HFFc6 (cell line): ENCODE data around the gene ZNF407. TPM values are rescaled to one million over a fixed set of nuclear protein-coding genes. Genes with fewer than 3 reads are reported as not detected.

Experiments
- DNase-seq: peaks from one replicate; pipeline ENCODE4 v3.0.0-alpha.2; 2018
- H3K27ac Mint-ChIP-seq: 2 replicates; pipeline ENCODE4 v1.8.0; 2020; ENCODE audit warnings: mild to moderate bottlenecking, mixed read lengths
- H3K27me3 Mint-ChIP-seq: 2 replicates; pipeline ENCODE4 v1.8.0; 2021; ENCODE audit warnings: mild to moderate bottlenecking, moderate library complexity, mixed read lengths; ENCODE audit not compliant: insufficient read depth
- H3K36me3 Mint-ChIP-seq: 2 replicates; pipeline ENCODE4 v1.8.0; 2021; ENCODE audit warnings: low read depth, mixed read lengths
- H3K4me1 Mint-ChIP-seq: 2 replicates; pipeline ENCODE4 v1.8.0; 2020; ENCODE audit warnings: low read depth, mixed read lengths
- H3K4me3 Mint-ChIP-seq: 2 replicates; pipeline ENCODE4 v1.8.0; 2020; ENCODE audit warnings: mild to moderate bottlenecking, moderate library complexity, mixed read lengths
- H3K9me3 Mint-ChIP-seq: 2 replicates; pipeline ENCODE4 v1.8.0; 2020; ENCODE audit warnings: mild to moderate bottlenecking, mixed read lengths
- total RNA-seq, 6 experiments: library from RNA; stranded (reverse); fragmentation: NEBNext Ultra II Directional; extraction: Animal tissue kit (Norgen Biotek cat#: 25700); gene quantifications; 2 replicates in 1 of 6; 3 replicates in 5 of 6; pipeline ENCODE4 v1.2.3, GENCODE V29; 2021
- TF ChIP-seq, protein P1 (sequence below): fragments of 200-600 bp; sonication (generic); IDR thresholded peaks from 2 replicates; pipeline ENCODE4 v1.5.0; 2021; ENCODE audit warnings: antibody characterized with exemption, mild to moderate bottlenecking

The ZNF407 gene
- total RNA-seq, 6 experiments from 2014 or later, result 7.9 to 9.7 (median 9.1) TPM

DNA sequence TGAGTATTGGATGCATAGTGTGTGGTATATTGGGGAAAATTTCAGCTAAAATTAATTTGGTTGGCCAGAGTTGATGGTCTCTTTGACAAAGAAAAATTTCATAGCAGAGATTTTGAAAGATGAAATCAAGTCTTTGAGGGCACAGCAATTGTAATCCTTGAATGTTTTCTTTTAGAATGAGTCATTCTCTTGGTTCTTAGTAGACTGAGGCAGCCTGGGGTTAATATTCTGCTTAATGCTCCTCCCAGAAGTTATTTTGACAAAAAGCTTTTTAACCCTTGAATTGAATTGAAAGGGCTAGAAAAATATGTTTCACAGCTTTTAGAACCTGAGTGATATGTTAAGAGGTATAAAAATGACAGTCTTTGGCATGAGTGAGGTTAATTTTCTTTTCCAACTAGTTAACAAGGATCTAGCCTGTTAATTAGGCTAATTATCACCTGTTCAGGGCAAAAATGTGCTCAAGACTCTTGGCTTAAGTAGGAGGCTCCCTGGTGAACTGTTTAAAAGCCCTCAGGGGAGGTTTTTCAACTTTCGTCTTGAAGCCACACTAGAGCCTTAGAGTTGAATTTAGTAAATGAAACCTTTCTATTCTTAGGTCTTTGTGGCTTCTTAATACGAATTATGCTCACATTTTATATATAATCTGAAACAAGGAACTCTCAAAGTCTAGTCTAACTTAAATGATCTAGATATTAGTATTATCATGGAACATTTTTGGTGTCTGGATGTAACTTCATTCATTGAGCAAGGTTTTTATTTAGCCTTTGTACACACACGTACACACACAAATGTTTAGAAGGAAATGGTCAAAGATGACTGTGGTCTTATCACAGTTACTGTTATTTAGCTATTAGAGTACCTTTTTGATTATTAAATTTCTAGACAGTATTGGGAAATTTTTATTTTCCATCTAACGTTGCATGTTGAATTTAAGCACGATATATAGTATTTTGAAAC is 272.5 kb downstream of the ZNF407 start:
- no peak overlapping the region for H3K4me3 Mint-ChIP-seq
- H3K4me1 Mint-ChIP-seq, result peaks cover 13% of the 10 kb centered on the region
- TF ChIP-seq, protein P1, sequence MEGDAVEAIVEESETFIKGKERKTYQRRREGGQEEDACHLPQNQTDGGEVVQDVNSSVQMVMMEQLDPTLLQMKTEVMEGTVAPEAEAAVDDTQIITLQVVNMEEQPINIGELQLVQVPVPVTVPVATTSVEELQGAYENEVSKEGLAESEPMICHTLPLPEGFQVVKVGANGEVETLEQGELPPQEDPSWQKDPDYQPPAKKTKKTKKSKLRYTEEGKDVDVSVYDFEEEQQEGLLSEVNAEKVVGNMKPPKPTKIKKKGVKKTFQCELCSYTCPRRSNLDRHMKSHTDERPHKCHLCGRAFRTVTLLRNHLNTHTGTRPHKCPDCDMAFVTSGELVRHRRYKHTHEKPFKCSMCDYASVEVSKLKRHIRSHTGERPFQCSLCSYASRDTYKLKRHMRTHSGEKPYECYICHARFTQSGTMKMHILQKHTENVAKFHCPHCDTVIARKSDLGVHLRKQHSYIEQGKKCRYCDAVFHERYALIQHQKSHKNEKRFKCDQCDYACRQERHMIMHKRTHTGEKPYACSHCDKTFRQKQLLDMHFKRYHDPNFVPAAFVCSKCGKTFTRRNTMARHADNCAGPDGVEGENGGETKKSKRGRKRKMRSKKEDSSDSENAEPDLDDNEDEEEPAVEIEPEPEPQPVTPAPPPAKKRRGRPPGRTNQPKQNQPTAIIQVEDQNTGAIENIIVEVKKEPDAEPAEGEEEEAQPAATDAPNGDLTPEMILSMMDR, result no peak
- no peaks in the 10 kb centered on the region for H3K27me3 Mint-ChIP-seq
- no peak overlapping the region for H3K27ac Mint-ChIP-seq
- H3K36me3 Mint-ChIP-seq, result no peaks in the 10 kb centered on the region
- no peaks in the 10 kb centered on the region for H3K9me3 Mint-ChIP-seq
- DNase-seq, result no peak

DNA sequence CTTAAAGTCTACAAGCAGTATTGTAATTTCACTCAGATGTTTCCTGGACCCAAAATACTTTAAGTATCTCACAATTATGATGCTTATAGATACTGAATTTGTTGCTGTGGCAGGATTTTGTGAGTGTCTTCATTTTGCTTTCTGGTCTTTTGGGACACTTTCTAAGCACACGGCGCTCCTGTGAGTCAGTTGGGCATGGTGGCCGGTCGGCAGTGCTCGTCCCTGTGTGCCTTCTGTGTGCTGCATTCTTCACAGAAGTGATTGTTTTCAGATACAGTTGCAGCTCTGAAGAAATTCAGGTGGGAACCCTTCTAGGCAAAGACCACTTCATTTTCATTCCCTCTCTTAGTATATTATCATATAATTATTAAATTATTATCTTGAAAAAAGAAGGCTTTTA is 273.3 kb downstream of the ZNF407 start:
- H3K4me1 Mint-ChIP-seq, result peaks cover 13% of the 10 kb centered on the region
- no peaks in the 10 kb centered on the region for H3K9me3 Mint-ChIP-seq
- no peak for DNase-seq
- H3K27me3 Mint-ChIP-seq, result no peaks in the 10 kb centered on the region
- no peak overlapping the region for H3K27ac Mint-ChIP-seq
- no peak overlapping the region for H3K4me3 Mint-ChIP-seq
- no peaks in the 10 kb centered on the region for H3K36me3 Mint-ChIP-seq
- TF ChIP-seq, protein P1, result no peak

DNA sequence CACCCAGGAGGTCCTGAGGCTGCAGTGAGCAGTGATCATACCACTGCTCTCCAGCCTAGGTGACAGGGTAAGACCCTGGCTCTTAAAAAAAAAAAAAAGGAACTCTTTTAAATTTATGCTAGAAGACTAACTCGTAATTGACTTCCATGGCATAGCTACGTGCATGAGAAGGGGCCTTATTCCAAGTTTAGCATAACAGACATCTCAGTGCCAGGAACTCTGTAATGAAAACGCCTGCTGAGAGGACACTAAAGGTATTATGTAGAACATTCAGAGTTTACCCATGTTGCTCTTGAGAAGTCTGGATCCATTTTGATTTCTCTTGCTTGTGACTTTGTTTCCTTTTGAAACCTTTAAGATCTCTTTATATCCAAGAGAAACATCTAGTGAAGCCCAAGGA is 276.0 kb downstream of the ZNF407 start:
- H3K4me1 Mint-ChIP-seq, result peaks cover 13% of the 10 kb centered on the region
- no peaks in the 10 kb centered on the region for H3K36me3 Mint-ChIP-seq
- no peak overlapping the region for H3K27ac Mint-ChIP-seq

DNA sequence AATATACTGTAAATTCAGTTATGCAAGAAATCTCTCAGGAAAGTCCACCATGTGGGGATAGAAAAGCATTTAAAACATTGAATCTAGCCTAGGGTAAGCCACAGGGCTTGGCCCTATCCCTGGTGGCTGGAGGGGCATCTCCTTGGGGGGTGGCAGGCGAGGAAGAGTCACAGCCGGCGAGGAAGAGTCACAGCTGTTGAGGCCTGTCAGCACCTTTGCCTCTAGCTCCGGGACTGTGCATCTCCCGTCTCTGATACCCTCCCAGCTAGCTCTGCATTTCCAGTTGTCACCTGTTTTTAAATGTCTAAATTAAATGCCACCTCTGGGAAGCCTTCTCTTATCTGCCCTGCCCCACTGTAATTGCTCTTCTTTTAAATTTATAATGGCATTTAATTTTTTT is 276.7 kb downstream of the ZNF407 start:
- H3K27me3 Mint-ChIP-seq, result no peaks in the 10 kb centered on the region
- no peak overlapping the region for H3K27ac Mint-ChIP-seq
- no peaks in the 10 kb centered on the region for H3K36me3 Mint-ChIP-seq
- DNase-seq, result no peak
- no peaks in the 10 kb centered on the region for H3K9me3 Mint-ChIP-seq
- H3K4me1 Mint-ChIP-seq, result peaks cover 11% of the 10 kb centered on the region
- H3K4me3 Mint-ChIP-seq, result no peak overlapping the region
- TF ChIP-seq, protein P1, result no peak

More for the DNA sequence above, 276.0 kb downstream of the ZNF407 start:
- H3K4me3 Mint-ChIP-seq, result no peak overlapping the region
- no peak for DNase-seq
- no peaks in the 10 kb centered on the region for H3K9me3 Mint-ChIP-seq
- no peaks in the 10 kb centered on the region for H3K27me3 Mint-ChIP-seq
- TF ChIP-seq, protein P1, result no peak

DNA sequence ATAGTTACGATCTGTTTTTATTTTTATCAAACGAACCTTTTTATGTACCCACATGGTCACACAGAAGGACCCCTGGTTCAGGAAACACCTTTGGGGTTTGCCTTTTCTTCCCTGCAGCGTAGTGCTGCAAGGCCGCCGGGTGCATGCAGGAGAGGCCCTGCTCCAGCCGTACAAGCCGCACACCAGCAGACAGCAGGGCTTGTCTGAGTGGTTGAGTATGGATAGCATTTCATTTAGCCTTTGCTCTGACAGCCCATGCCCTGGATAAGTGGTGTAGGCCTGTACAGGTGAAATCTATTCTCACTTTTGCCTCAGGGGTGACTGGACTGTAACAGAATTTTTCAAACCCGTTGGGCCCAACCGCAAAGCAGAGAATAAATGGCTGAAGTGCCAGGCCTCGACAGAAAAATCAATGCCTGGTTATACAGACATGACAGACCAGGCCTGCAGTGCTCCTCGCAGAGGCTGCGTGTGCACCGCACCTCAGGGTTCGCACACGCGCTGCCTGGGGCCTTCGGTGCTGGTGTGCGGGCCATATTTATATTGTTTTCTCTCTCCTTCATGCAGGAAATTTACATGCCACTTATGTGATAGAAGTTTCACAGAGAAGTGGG is 279.1 kb downstream of the ZNF407 start:
- Mint-ChIP-seq H3K4me3 (no peak overlapping the region), H3K27ac (no peak overlapping the region), H3K9me3 (no peaks in the 10 kb centered on the region), H3K36me3 (peaks cover 10% of the 10 kb centered on the region), H3K4me1 (no peaks in the 10 kb centered on the region), H3K27me3 (no peaks in the 10 kb centered on the region)
- TF ChIP-seq, protein P1, result no peak
- DNase-seq, result no peak
